Measurements from ENCODE around the gene AEBP2. TPM values are rescaled to one million over a fixed set of nuclear protein-coding genes. Genes with fewer than 3 reads are reported as not detected.

AEBP2 gene
- total and polyA plus RNA-seq, 2 donors (not counting 3 experiments of a cell fraction or from before 2014, with no cell fraction given) = 8.8 to 42.2 TPM

- H3K4me3 ChIP-seq (replicated peaks in 1 of 3; ENCODE audit: insufficient read depth in 1 of 3, low read depth in 1 of 3, low read length in 3 of 3) = no peak overlapping the region
- CTCF ChIA-PET = no interaction called here
- POLR2A ChIA-PET = no interaction called here
- H3K79me2 ChIP-seq (ENCODE audit: control insufficient read depth, insufficient read depth, low read length) = peaks cover 91% of the 10 kb centered on the region
- no peaks in the 10 kb centered on the region for H3K36me3 ChIP-seq (ENCODE audit: control insufficient read depth in 2 of 2, extremely low read depth in 1 of 2, insufficient read depth in 2 of 2, low read length in 2 of 2)
- TF ChIP-seq FOS (IDR thresholded peaks at IDR 0.05; ENCODE audit: borderline replicate concordance, insufficient read depth, low read length) = no peak
- no peak for TF ChIP-seq POLR2A (IDR thresholded peaks at IDR 0.05; ENCODE audit: low read depth, low read length)
- no peak for TF ChIP-seq EZH2 (IDR thresholded peaks at IDR 0.05; ENCODE audit: borderline replicate concordance, low read depth, low read length, severe bottlenecking)
- no peak for TF ChIP-seq GATA2 (IDR thresholded peaks at IDR 0.05; ENCODE audit: insufficient read depth, insufficient read length, low read depth, low read length)
- no peak for TF ChIP-seq MAX (IDR thresholded peaks at IDR 0.05; ENCODE audit: insufficient read depth, insufficient read length)
- no peak for TF ChIP-seq CTCF (IDR thresholded peaks at IDR 0.05; ENCODE audit: extremely low read depth in 1 of 2, insufficient read depth in 1 of 2, low read depth in 1 of 2, low read length in 2 of 2)
- no peak for TF ChIP-seq JUN (IDR thresholded peaks at IDR 0.05; ENCODE audit: borderline replicate concordance, insufficient read depth, insufficient read length, low read depth)
- no peak for TF ChIP-seq MYC (IDR thresholded peaks at IDR 0.05; ENCODE audit: low read depth, low read length)
- TF ChIP-seq POLR2AphosphoS5 (IDR thresholded peaks at IDR 0.05; ENCODE audit: insufficient read depth, low read depth, low read length) = no peak
- intact Hi-C loops (cut with micrococcal nuclease) = no loop called here
- no TSS peak for BruUV-seq (replicated peaks)
- dilution Hi-C loops (cut with MboI; ENCODE audit: extremely low pct_ligation_motif_present, low sequenced_read_pairs) = no loop called here
- DNase-seq (ENCODE audit: low read depth, low spot score) (no peak), FAIRE-seq (no peak)
- H2AFZ ChIP-seq (ENCODE audit: low read depth, low read length) = no peak overlapping the region
- H3K4me2 ChIP-seq (ENCODE audit: insufficient read depth, low read length) = no peak overlapping the region
- peaks cover 4% of the 10 kb centered on the region for H3K4me1 ChIP-seq (ENCODE audit: control insufficient read depth, extremely low read depth, insufficient read depth, low read length)
- H3K9me3 ChIP-seq (replicated peaks; ENCODE audit: control insufficient read depth, insufficient read depth, low read length) = no peaks in the 10 kb centered on the region
- no peaks in the 10 kb centered on the region for H3K27me3 ChIP-seq (ENCODE audit: control insufficient read depth in 2 of 2, insufficient read depth in 2 of 2, low read length in 2 of 2)
- no peak overlapping the region for H3K9ac ChIP-seq (replicated peaks; ENCODE audit: extremely low read depth, insufficient read depth, low read length)
- no peaks in the 10 kb centered on the region for H3K9me1 ChIP-seq (replicated peaks; ENCODE audit: control insufficient read depth, extremely low read depth, insufficient read depth, low read length)
- H3K27ac ChIP-seq (ENCODE audit: insufficient read depth, low read depth, low read length) = no peak overlapping the region
- H4K20me1 ChIP-seq (replicated peaks; ENCODE audit: control insufficient read depth, extremely low read depth, insufficient read depth, low read length) = peaks cover 2% of the 10 kb centered on the region
Measured at GRCh38 chr12:19457561-19457960, 18.3 kb downstream of the AEBP2 start.

Measured in endothelial cell of umbilical vein (primary cell).